Measurements from ENCODE around the gene SPECC1. TPM values are rescaled to one million over a fixed set of nuclear protein-coding genes. Genes with fewer than 3 reads are reported as not detected.

Gene SPECC1
- total RNA-seq, 1 experiment from 2014 or later, result 128 TPM

- Histone ChIP-seq H3K4me3 (no peak overlapping the region), H3K4me1 (replicated peaks; ENCODE audit: insufficient read depth) (0 out of 2 replicates have a peak, but pooled peaks cover 5% of the 10 kb centered on the region), H4K20me1 (ENCODE audit: insufficient read depth) (no peaks in the 10 kb centered on the region), H3K9me2 (ENCODE audit: insufficient read depth) (no peaks in the 10 kb centered on the region), H2AFZ (no peak overlapping the region), H3K27ac (no peak overlapping the region), H3K9me3 (ENCODE audit: insufficient read depth, low read depth) (no peaks in the 10 kb centered on the region), H3K36me3 (ENCODE audit: low read depth) (no peaks in the 10 kb centered on the region), H3K4me2 (no peak overlapping the region), H3K27me3 (ENCODE audit: insufficient read depth, low read depth) (no peaks in the 10 kb centered on the region), H3F3A (ENCODE audit: insufficient read depth, low read depth) (no peaks in the 10 kb centered on the region), H3K79me2 (ENCODE audit: low read depth) (no peaks in the 10 kb centered on the region)
- intact Hi-C loops (cut with micrococcal nuclease; ENCODE audit: unreplicated experiment), result no loop called here
- TF ChIP-seq EZH2 (IDR thresholded peaks at IDR 0.05; ENCODE audit: low read depth), result no peak
- no TSS peak for BruUV-seq (replicated peaks)
- CTCF ChIA-PET, result interaction anchor here (0.7 kb wide), 1 partner anchor 46 kb away, joined by 8 read pairs; no protein-coding TSS in a partner anchor
- POLR2A ChIA-PET (ENCODE audit: unreplicated experiment), result interaction anchor here (0.6 kb wide), 1 partner anchor 79 kb away, joined by 3 read pairs; no protein-coding TSS in a partner anchor
- no peak for DNase-seq
These were observed 80.8 kb downstream of the SPECC1 start for GRCh38 chr17:20089756-20090547.

GRCh38 chr17:20091174-20092029 lies 82.2 kb downstream of the SPECC1 start:
- Histone ChIP-seq H3K36me3 (ENCODE audit: low read depth) (no peaks in the 10 kb centered on the region), H4K20me1 (ENCODE audit: insufficient read depth) (no peaks in the 10 kb centered on the region), H3K4me3 (no peak overlapping the region), H2AFZ (no peak overlapping the region), H3F3A (ENCODE audit: insufficient read depth, low read depth) (no peaks in the 10 kb centered on the region), H3K79me2 (ENCODE audit: low read depth) (no peaks in the 10 kb centered on the region), H3K27me3 (ENCODE audit: insufficient read depth, low read depth) (no peaks in the 10 kb centered on the region), H3K4me1 (replicated peaks; ENCODE audit: insufficient read depth) (0 out of 2 replicates have a peak, but pooled peaks cover 5% of the 10 kb centered on the region), H3K27ac (no peak overlapping the region), H3K9me2 (ENCODE audit: insufficient read depth) (no peaks in the 10 kb centered on the region), H3K9me3 (ENCODE audit: insufficient read depth, low read depth) (no peaks in the 10 kb centered on the region), H3K4me2 (no peak overlapping the region)
- CTCF ChIA-PET, result no interaction called here
- BruUV-seq (replicated peaks), result no TSS peak
- no peak for DNase-seq
- no peak for TF ChIP-seq CTCF (conservative IDR thresholded peaks at IDR 0.05)
- no peak for TF ChIP-seq EZH2 (IDR thresholded peaks at IDR 0.05; ENCODE audit: low read depth)
- POLR2A ChIA-PET (ENCODE audit: unreplicated experiment), result no interaction called here
- intact Hi-C loops (cut with micrococcal nuclease; ENCODE audit: unreplicated experiment), result no loop called here

- H3K4me3 ChIP-seq, result no peak overlapping the region
- H2AFZ ChIP-seq, result no peak overlapping the region
- H3K27me3 ChIP-seq (ENCODE audit: insufficient read depth, low read depth), result no peaks in the 10 kb centered on the region
- intact Hi-C loops (cut with micrococcal nuclease; ENCODE audit: unreplicated experiment), result no loop called here
- BruUV-seq (replicated peaks), result no TSS peak
- no peaks in the 10 kb centered on the region for H3K36me3 ChIP-seq (ENCODE audit: low read depth)
- H3K9me3 ChIP-seq (ENCODE audit: insufficient read depth, low read depth), result no peaks in the 10 kb centered on the region
- H3F3A ChIP-seq (ENCODE audit: insufficient read depth, low read depth), result no peaks in the 10 kb centered on the region
- no peaks in the 10 kb centered on the region for H3K9me2 ChIP-seq (ENCODE audit: insufficient read depth)
- no peaks in the 10 kb centered on the region for H3K4me1 ChIP-seq (replicated peaks; ENCODE audit: insufficient read depth)
- no peak for DNase-seq
- CTCF ChIA-PET, result no interaction called here
- H3K27ac ChIP-seq, result no peak overlapping the region
- no peaks in the 10 kb centered on the region for H3K79me2 ChIP-seq (ENCODE audit: low read depth)
- H3K4me2 ChIP-seq, result no peak overlapping the region
- no peaks in the 10 kb centered on the region for H4K20me1 ChIP-seq (ENCODE audit: insufficient read depth)
- TF ChIP-seq CTCF (conservative IDR thresholded peaks at IDR 0.05) (no peak), EZH2 (IDR thresholded peaks at IDR 0.05; ENCODE audit: low read depth) (no peak)
- POLR2A ChIA-PET (ENCODE audit: unreplicated experiment), result no interaction called here
These were observed 83.2 kb downstream of the SPECC1 start for GRCh38 chr17:20092261-20092867.

All from PC-9 (cell line).